GM12891 (cell line): Measurements from ENCODE around the gene KCNH1.

Experiments
- PAX5 ChIP-seq: IDR thresholded peaks from 2 replicates; pipeline ENCODE4 v1.6.1; 2011; ENCODE audit warnings: low read length, moderate library complexity, mild to moderate bottlenecking; ENCODE audit not compliant: insufficient read depth, severe bottlenecking
- POLR2A ChIP-seq: IDR thresholded peaks from 2 replicates; pipeline ENCODE4 v1.6.1; 2011; ENCODE audit warnings: low read depth, low read length, control low read depth
- POLR2AphosphoS5 ChIP-seq: IDR thresholded peaks from 2 replicates; pipeline ENCODE4 v1.6.1; 2011; ENCODE audit warnings: low read depth, low read length, control low read depth
- POU2F2 ChIP-seq: IDR thresholded peaks from 2 replicates; pipeline ENCODE4 v1.6.1; 2011; ENCODE audit warnings: low read depth, mild to moderate bottlenecking, control low read depth, low read length, moderate library complexity
- SPI1 ChIP-seq: IDR thresholded peaks from 2 replicates; pipeline ENCODE4 v1.6.1; 2011; ENCODE audit warnings: low read depth, low read length, control low read depth
- TAF1 ChIP-seq: IDR thresholded peaks from 2 replicates; pipeline ENCODE4 v1.6.1; 2011; ENCODE audit warnings: low read depth, low read length, control low read depth

- TF ChIP-seq POLR2AphosphoS5 (no peak), PAX5 (no peak), TAF1 (no peak), SPI1 (no peak), POLR2A (no peak), POU2F2 (no peak)
These were observed 318.1 kb downstream of the KCNH1 start for GRCh38 chr1:210815641-210816550.
